Prostate gland (tissue), 2 donors: ENCODE results near the gene CALB2. TPM values are rescaled to one million over a fixed set of nuclear protein-coding genes. Genes with fewer than 3 reads are reported as not detected.

Source experiments
- DNase-seq: peaks from one replicate; pipeline ENCODE4 v3.0.0-alpha.2; 2019; ENCODE audit warnings: low spot score
- H3K27ac ChIP-seq, 2 donors: fragments of 200-600 bp; sonication (generic); 2 replicates each; pipeline ENCODE4 v1.5.1; 2017 to 2019
- H3K27me3 ChIP-seq: fragments of 200-600 bp; sonication (generic); replicated peaks from 2 replicates; pipeline ENCODE4 v1.5.1; 2019; ENCODE audit not compliant: insufficient read depth
- H3K36me3 ChIP-seq, 2 donors: fragments of 200-600 bp; sonication (generic); 1 replicate in 1 of 2; 2 replicates in 1 of 2; pipeline versions ENCODE4 v1.5.1 to v1.8.1; 2017 to 2019
- H3K4me1 ChIP-seq: fragments of 200-600 bp; sonication (generic); replicated peaks from 2 replicates; pipeline ENCODE4 v1.5.1; 2019
- H3K4me3 ChIP-seq, 2 donors: fragments of 200-600 bp; sonication (generic); 2 replicates each; pipeline ENCODE4 v1.5.1; 2017 to 2019
- H3K9me3 ChIP-seq: fragments of 200-600 bp; sonication (generic); 2 replicates; pipeline ENCODE4 v1.5.1; 2017
- CTCF ChIP-seq, 4 experiments: fragments of 200-600 bp in 2 of 4; fragments of 450-650 bp in 2 of 4; sonication (generic) in 2 of 4; IDR thresholded peaks; 1 replicate in 3 of 4; 2 replicates in 1 of 4; pipeline ENCODE4 v1.5.1; 2016 to 2019; ENCODE audit warnings: antibody characterized with exemption in 4 of 4, mild to moderate bottlenecking in 2 of 4, moderate library complexity in 2 of 4
- POLR2A ChIP-seq: fragments of 450-650 bp; IDR thresholded peaks from one replicate; pipeline ENCODE4 v1.6.1; 2016; ENCODE audit warnings: antibody characterized with exemption, mild to moderate bottlenecking
- POLR2AphosphoS5 ChIP-seq: sonication (generic); formaldehyde crosslinking; IDR thresholded peaks from one replicate; pipeline ENCODE4 v1.6.1; 2017; ENCODE audit warnings: antibody characterized with exemption
- WGBS: methylation state at CpG from one replicate; pipeline ENCODE4 v1.1.5; 2018; 5-methylcytosine and 5-hydroxymethylcytosine counted together
- intact Hi-C: fragments of 100-400 bp; cut with DNase I; formaldehyde crosslinking; loops from one replicate; pipeline ENCODE4 v1.14.2; 2022
- total RNA-seq, 2 donors: library from RNA; depleted of rRNA; stranded (reverse); fragments of >200 nt; gene quantifications; one replicate each; pipeline ENCODE4 v1.1.0, GENCODE V29; 2016

The CALB2 gene
- total RNA-seq, 2 donors from 2014 or later = 2.4 to 6.9 TPM

GRCh38 chr16:71406316-71406715, 47.8 kb downstream of the CALB2 start:
- no peaks in the 10 kb centered on the region for H3K36me3 ChIP-seq
- intact Hi-C loops = no loop called here
- no peak for DNase-seq
- TF ChIP-seq CTCF (IDR thresholded peaks at IDR 0.05) (no peak), POLR2A (no peak), POLR2AphosphoS5 (no peak)
- no peak overlapping the region for H3K4me3 ChIP-seq
- no peak overlapping the region for H3K27ac ChIP-seq
- no peaks in the 10 kb centered on the region for H3K9me3 ChIP-seq
- whole genome bisulfite sequencing = 91% methylated on average over 5 of the region's 5 CpGs
- no peaks in the 10 kb centered on the region for H3K4me1 ChIP-seq
- H3K27me3 ChIP-seq = peaks cover 2% of the 10 kb centered on the region

- 71% methylated on average over 8 of the region's 8 CpGs for WGBS
- Histone ChIP-seq H3K36me3 (no peaks in the 10 kb centered on the region), H3K27ac (no peak overlapping the region), H3K27me3 (peaks cover 2% of the 10 kb centered on the region), H3K4me3 (no peak overlapping the region), H3K9me3 (no peaks in the 10 kb centered on the region), H3K4me1 (no peaks in the 10 kb centered on the region)
- no peak for DNase-seq
- no peak for TF ChIP-seq POLR2A
- TF ChIP-seq CTCF (IDR thresholded peaks at IDR 0.05) = no peak
- TF ChIP-seq POLR2AphosphoS5 = no peak
- intact Hi-C loops = no loop called here
These were observed 48.2 kb downstream of the CALB2 start for GRCh38 chr16:71406724-71407123.

GRCh38 chr16:71407731-71408130, 49.2 kb downstream of the CALB2 start:
- intact Hi-C loops = no loop called here
- Histone ChIP-seq H3K4me1 (no peaks in the 10 kb centered on the region), H3K27me3 (peaks cover 2% of the 10 kb centered on the region), H3K27ac (no peak overlapping the region), H3K4me3 (no peak overlapping the region), H3K36me3 (no peaks in the 10 kb centered on the region), H3K9me3 (no peaks in the 10 kb centered on the region)
- DNase-seq = no peak
- WGBS = 76% methylated on average over 1 of the region's 1 CpG
- no peak for TF ChIP-seq POLR2AphosphoS5
- TF ChIP-seq POLR2A = no peak
- no peak for TF ChIP-seq CTCF (IDR thresholded peaks at IDR 0.05)

- 53% methylated on average over 3 of the region's 3 CpGs for WGBS
- H3K4me1 ChIP-seq = no peaks in the 10 kb centered on the region
These were observed 50.0 kb downstream of the CALB2 start for GRCh38 chr16:71408536-71408935.

More at GRCh38 chr16:71408536-71408935, 50.0 kb downstream of the CALB2 start:
- H3K36me3 ChIP-seq = no peaks in the 10 kb centered on the region
- H3K9me3 ChIP-seq = no peaks in the 10 kb centered on the region
- H3K4me3 ChIP-seq = no peak overlapping the region
- H3K27ac ChIP-seq = no peak overlapping the region
- no peak for DNase-seq
- peaks cover 2% of the 10 kb centered on the region for H3K27me3 ChIP-seq
- intact Hi-C loops = no loop called here
- TF ChIP-seq POLR2A (no peak), CTCF (IDR thresholded peaks at IDR 0.05) (no peak), POLR2AphosphoS5 (no peak)
